Calu3 (cell line): Measurements from ENCODE around the gene DLAT. TPM values are rescaled to one million over a fixed set of nuclear protein-coding genes. Genes with fewer than 3 reads are reported as not detected.
"Not testable (repeated sequence)": the region's sequence is repeated elsewhere in the genome, so short reads cannot be mapped to it uniquely, and the experiment has no call there.

Source experiments
- BruUV-seq: library from RNA; stranded (reverse); fragments of 400-500 nt; replicated peaks from 2 replicates; lab custom pipeline; 2021; lab: Mats Ljungman, UMichigan
- CTCF ChIA-PET: fragments of 300-600 bp; sonication (Branson Sonifier 250); formaldehyde crosslinking; loops from one replicate; lab custom pipeline; 2022; ENCODE audit warnings: antibody characterized with exemption; lab: Charles Lee
- DNase-seq: peaks from one replicate; pipeline ENCODE4 v3.0.0; 2022
- H3K27ac Mint-ChIP-seq: one replicate; pipeline ENCODE4 v1.8.0; 2022; ENCODE audit warnings: mixed read lengths; ENCODE audit not compliant: unreplicated experiment
- H3K27me3 Mint-ChIP-seq: one replicate; pipeline ENCODE4 v1.8.0; 2022; ENCODE audit warnings: mixed read lengths; ENCODE audit not compliant: unreplicated experiment
- H3K36me3 Mint-ChIP-seq: one replicate; pipeline ENCODE4 v1.8.0; 2022; ENCODE audit warnings: mild to moderate bottlenecking, moderate library complexity, mixed read lengths; ENCODE audit not compliant: insufficient read depth, unreplicated experiment
- H3K4me1 Mint-ChIP-seq: one replicate; pipeline ENCODE4 v1.8.0; 2022; ENCODE audit warnings: mild to moderate bottlenecking, low read depth, mixed read lengths; ENCODE audit not compliant: unreplicated experiment
- H3K4me3 Mint-ChIP-seq: one replicate; pipeline ENCODE4 v1.8.0; 2022; ENCODE audit warnings: mild to moderate bottlenecking, low read depth, moderate library complexity, mixed read lengths; ENCODE audit not compliant: unreplicated experiment
- H3K9me3 Mint-ChIP-seq: one replicate; pipeline ENCODE4 v1.8.0; 2022; ENCODE audit warnings: low read depth, mixed read lengths; ENCODE audit not compliant: unreplicated experiment
- intact Hi-C: fragments of 100-400 bp; cut with micrococcal nuclease; formaldehyde crosslinking; loops from one replicate; pipeline ENCODE4 v1.10.0; 2022; ENCODE audit not compliant: unreplicated experiment
- total RNA-seq: library from RNA; stranded (reverse); gene quantifications from 2 replicates; pipeline ENCODE4 v1.2.3, GENCODE V29; 2022
- TF ChIP-seq, protein P1 (sequence below): fragments of 200-600 bp; IDR thresholded peaks from one replicate; pipeline ENCODE4 v1.8.0; 2022; ENCODE audit warnings: antibody characterized with exemption; ENCODE audit not compliant: unreplicated experiment

DLAT gene
- total RNA-seq, 1 experiment from 2014 or later, result 27.4 TPM

DNA sequence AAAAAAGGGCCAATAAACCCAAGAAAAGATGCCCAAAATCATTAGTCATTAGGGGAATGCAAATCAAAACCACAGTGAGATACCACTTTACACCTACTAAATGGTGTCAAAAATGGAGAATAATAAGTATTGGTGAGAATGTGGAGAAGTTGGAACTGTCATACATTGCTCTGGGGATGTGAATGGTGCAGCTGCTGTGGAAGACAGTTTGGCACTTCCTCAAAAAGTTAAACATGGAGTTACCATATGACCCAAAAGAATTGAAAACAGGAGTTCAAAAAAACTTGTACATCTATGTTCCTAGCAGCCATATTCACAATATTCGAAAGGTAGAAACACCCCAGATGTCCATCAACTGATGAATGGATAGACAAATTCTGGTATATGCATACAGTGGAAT is 24.5 kb upstream of the DLAT start:
- H3K4me3 Mint-ChIP-seq, result no peak overlapping the region
- BruUV-seq, result no TSS peak
- intact Hi-C loops, result no loop called here
- no peaks in the 10 kb centered on the region for H3K9me3 Mint-ChIP-seq
- no peaks in the 10 kb centered on the region for H3K4me1 Mint-ChIP-seq
- H3K27ac Mint-ChIP-seq, result no peak overlapping the region
- no peak for DNase-seq
- CTCF ChIA-PET, result no interaction called here
- H3K27me3 Mint-ChIP-seq, result no peaks in the 10 kb centered on the region
- H3K36me3 Mint-ChIP-seq, result no peaks in the 10 kb centered on the region
- TF ChIP-seq, protein P1, sequence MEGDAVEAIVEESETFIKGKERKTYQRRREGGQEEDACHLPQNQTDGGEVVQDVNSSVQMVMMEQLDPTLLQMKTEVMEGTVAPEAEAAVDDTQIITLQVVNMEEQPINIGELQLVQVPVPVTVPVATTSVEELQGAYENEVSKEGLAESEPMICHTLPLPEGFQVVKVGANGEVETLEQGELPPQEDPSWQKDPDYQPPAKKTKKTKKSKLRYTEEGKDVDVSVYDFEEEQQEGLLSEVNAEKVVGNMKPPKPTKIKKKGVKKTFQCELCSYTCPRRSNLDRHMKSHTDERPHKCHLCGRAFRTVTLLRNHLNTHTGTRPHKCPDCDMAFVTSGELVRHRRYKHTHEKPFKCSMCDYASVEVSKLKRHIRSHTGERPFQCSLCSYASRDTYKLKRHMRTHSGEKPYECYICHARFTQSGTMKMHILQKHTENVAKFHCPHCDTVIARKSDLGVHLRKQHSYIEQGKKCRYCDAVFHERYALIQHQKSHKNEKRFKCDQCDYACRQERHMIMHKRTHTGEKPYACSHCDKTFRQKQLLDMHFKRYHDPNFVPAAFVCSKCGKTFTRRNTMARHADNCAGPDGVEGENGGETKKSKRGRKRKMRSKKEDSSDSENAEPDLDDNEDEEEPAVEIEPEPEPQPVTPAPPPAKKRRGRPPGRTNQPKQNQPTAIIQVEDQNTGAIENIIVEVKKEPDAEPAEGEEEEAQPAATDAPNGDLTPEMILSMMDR, result no peak

GRCh38 chr11:112002491-112003216 is 22.6 kb upstream of the DLAT start:
- no peak overlapping the region for H3K27ac Mint-ChIP-seq

GRCh38 chr11:112004389-112004788 is 20.8 kb upstream of the DLAT start:
- Mint-ChIP-seq H3K4me1 (no peaks in the 10 kb centered on the region), H3K36me3 (no peaks in the 10 kb centered on the region), H3K9me3 (peaks cover 8% of the 10 kb centered on the region), H3K27ac (no peak overlapping the region), H3K27me3 (peaks cover 30% of the 10 kb centered on the region), H3K4me3 (no peak overlapping the region)
- CTCF ChIA-PET, result no interaction called here
- TF ChIP-seq, protein P1, result no peak
- BruUV-seq, result no TSS peak
- no peak for DNase-seq
- intact Hi-C loops, result no loop called here

More at GRCh38 chr11:112002491-112003216, 22.6 kb upstream of the DLAT start:
- Mint-ChIP-seq H3K9me3 (peaks cover 3% of the 10 kb centered on the region), H3K36me3 (no peaks in the 10 kb centered on the region), H3K4me3 (no peak overlapping the region), H3K4me1 (no peaks in the 10 kb centered on the region), H3K27me3 (peaks cover 13% of the 10 kb centered on the region)
- BruUV-seq, result no TSS peak
- no peak for DNase-seq
- TF ChIP-seq, protein P1, result no peak
- CTCF ChIA-PET, result no interaction called here
- intact Hi-C loops, result no loop called here

DNA sequence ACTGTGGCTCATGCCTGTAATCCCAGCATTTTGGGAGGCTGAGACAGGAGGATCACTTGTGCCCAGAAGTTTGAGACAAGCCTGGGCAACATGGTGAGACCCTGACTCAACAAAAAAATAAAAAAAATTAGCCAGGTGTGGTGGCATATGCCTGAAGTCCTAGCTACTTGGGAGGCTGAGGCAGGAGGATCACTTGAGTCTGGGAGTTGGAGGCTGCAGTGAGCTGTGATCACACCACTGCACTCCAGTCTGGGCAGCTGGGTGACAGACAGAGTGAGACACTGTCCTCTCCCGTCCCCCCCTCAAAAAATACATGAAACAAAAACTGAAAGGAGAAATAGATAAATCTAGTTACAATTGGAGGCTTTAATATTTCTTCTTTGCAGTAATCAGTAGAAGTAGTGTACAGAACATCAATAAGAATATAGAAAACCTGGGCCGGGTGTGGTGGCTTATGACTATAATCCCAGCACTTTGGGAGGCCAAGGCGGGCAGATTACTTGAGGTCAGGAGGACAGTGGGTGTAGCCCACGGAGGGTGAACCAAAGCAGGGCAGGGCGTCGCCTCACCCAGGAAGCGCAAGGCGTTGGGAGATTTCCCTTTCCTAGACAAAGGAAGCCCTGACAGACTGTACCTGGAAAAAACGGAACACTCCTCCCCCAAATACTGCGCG is 19.6 kb upstream of the DLAT start:
- H3K9me3 Mint-ChIP-seq, result peaks cover 11% of the 10 kb centered on the region
- TF ChIP-seq, protein P1, result no peak
- CTCF ChIA-PET, result no interaction called here
- no peaks in the 10 kb centered on the region for H3K36me3 Mint-ChIP-seq
- BruUV-seq, result no TSS peak
- no peaks in the 10 kb centered on the region for H3K4me1 Mint-ChIP-seq
- no peak overlapping the region for H3K27ac Mint-ChIP-seq
- no peak overlapping the region for H3K4me3 Mint-ChIP-seq
- no peak for DNase-seq
- intact Hi-C loops, result no loop called here
- H3K27me3 Mint-ChIP-seq, result peaks cover 32% of the 10 kb centered on the region

DNA sequence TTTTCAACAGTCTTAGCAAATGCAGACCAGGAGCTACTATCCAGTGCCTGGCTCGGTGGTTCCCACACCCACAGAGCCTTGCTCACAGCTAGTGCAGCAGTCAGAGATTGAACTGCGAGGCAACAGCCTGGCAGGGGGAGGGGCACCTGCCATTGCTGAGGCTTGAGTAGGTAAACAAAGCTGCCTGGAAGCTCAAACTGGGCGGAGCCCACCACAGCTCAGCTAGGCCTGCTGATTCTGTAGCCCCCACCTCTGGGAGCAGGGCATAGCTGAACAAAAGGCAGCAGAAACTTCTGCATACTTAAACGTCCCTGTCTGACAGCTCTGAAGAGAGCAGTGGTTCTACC is 19.1 kb upstream of the DLAT start:
- BruUV-seq, DNase-seq, CTCF ChIA-PET, H3K4me3 Mint-ChIP-seq, H3K4me1 Mint-ChIP-seq, H3K27ac Mint-ChIP-seq, H3K36me3 Mint-ChIP-seq, intact Hi-C loops: not testable (repeated sequence)
- H3K9me3 Mint-ChIP-seq, result peaks cover 11% of the 10 kb centered on the region
- H3K27me3 Mint-ChIP-seq, result peaks cover 32% of the 10 kb centered on the region

DNA sequence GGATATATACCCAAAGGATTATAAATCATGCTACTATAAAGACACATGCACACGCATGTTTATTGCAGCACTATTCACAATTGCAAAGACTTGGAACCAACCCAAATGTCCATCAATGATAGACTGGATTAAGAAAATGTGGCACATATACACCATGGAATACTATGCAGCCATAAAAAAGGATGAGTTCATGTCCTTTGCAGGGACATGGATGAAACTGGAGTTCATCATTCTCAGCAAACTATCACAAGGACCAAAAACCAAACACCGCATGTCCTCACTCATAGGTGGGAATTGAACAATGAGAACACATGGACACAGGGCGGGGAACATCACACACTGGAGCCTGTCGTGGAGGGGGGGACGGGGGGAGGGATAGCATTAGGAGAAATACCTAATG is 13.8 kb upstream of the DLAT start:
- H3K4me3 Mint-ChIP-seq, H3K36me3 Mint-ChIP-seq, BruUV-seq, CTCF ChIA-PET, DNase-seq, H3K27ac Mint-ChIP-seq, H3K4me1 Mint-ChIP-seq, intact Hi-C loops: not testable (repeated sequence)
- H3K27me3 Mint-ChIP-seq, result peaks cover 30% of the 10 kb centered on the region
- H3K9me3 Mint-ChIP-seq, result peaks cover 11% of the 10 kb centered on the region
